ENCODE measurements around the gene MIGA2.
"Not testable (repeated sequence)": the region's sequence is repeated elsewhere in the genome, so short reads cannot be mapped to it uniquely, and the experiment has no call there.

MIGA2 gene

GRCh38 chr9:129036241-129036922 is at the start of gene MIGA2:
TSS of gene MIGA2 (plus strand) at chr9:129036626. CDS start at chr9:129040595, 3,969 bp downstream.
- peak; percentile 97 for DNase-seq

GRCh38 chr9:128986671-128987070 is 49.8 kb upstream of the MIGA2 start:
- DNase-seq, result no peak

GRCh38 chr9:128987805-128988204 is 48.6 kb upstream of the MIGA2 start:
- DNase-seq, result no peak

- no peak for DNase-seq
Measured at GRCh38 chr9:128992995-128993394, 43.4 kb upstream of the MIGA2 start.

GRCh38 chr9:128995791-128996190 is 40.6 kb upstream of the MIGA2 start:
- no peak for DNase-seq

- no peak for DNase-seq
Measured at GRCh38 chr9:128998462-128998861, 38.0 kb upstream of the MIGA2 start.

- no peak for DNase-seq
Measured at GRCh38 chr9:128999581-129000206, 36.7 kb upstream of the MIGA2 start.

GRCh38 chr9:129001504-129002325 is 34.7 kb upstream of the MIGA2 start:
- no peak for DNase-seq

GRCh38 chr9:129002992-129003391 is 33.4 kb upstream of the MIGA2 start:
- DNase-seq, result no peak

- not testable (repeated sequence) for DNase-seq
Measured at GRCh38 chr9:129004173-129004572, 32.3 kb upstream of the MIGA2 start.

GRCh38 chr9:129005336-129005997 is 31.0 kb upstream of the MIGA2 start:
- no peak for DNase-seq

- no peak for DNase-seq
Measured at GRCh38 chr9:129006328-129007034, 29.9 kb upstream of the MIGA2 start.

GRCh38 chr9:129007035-129007765 is 29.2 kb upstream of the MIGA2 start:
- no peak for DNase-seq

GRCh38 chr9:129007766-129008468 is 28.5 kb upstream of the MIGA2 start:
- no peak for DNase-seq

- no peak for DNase-seq
Measured at GRCh38 chr9:129008469-129008965, 27.9 kb upstream of the MIGA2 start.

- no peak for DNase-seq
Measured at GRCh38 chr9:129008986-129009583, 27.3 kb upstream of the MIGA2 start.

- DNase-seq, result no peak
Measured at GRCh38 chr9:129009584-129010141, 26.8 kb upstream of the MIGA2 start.

GRCh38 chr9:129010267-129010975 is 26.0 kb upstream of the MIGA2 start:
- no peak for DNase-seq

- no peak for DNase-seq
Measured at GRCh38 chr9:129011170-129011569, 25.3 kb upstream of the MIGA2 start.

- DNase-seq, result no peak
Measured at GRCh38 chr9:129011761-129012181, 24.7 kb upstream of the MIGA2 start.
